ENCODE measurements around the gene COX6B1. TPM values are rescaled to one million over a fixed set of nuclear protein-coding genes. Genes with fewer than 3 reads are reported as not detected.

The COX6B1 gene
- total and polyA plus RNA-seq, 2 experiments from 2014 or later = 817 to 1,609 TPM

DNA sequence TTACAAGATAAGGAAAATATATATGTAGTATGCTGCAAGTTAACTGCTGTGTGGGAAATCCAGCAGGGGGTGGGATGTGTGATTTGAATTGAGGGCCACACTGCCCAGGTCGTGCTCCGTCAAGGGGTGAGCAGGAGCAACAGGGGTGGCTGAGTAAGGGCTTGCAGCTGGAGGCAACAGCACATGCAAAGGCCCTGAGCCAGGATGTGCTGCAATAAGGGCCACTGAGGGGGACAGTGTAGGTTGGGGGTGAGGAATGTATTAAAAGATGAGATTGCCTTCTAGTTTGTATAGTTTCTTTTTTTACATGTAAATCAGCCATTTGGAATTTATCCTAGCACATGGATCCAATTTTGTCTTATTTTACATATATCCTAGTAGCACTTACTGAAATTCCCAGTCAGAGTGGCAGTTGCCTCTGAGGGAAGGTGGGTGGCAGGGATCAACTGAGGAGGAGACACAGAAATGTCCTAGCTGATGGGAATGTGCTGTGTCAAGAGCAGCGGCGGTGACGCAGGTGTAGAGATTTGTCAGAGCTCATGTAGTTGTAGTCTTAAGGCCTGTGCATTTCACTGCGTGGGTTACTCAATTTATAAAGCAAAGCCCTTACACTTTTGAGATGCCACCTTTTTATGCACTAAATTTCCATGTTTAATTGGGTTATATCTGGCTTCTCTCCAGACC is 24.7 kb upstream of the COX6B1 start:
- no peak overlapping the region for H3K27ac ChIP-seq
- no peaks in the 10 kb centered on the region for H3K36me3 ChIP-seq
- H3K9me3 ChIP-seq (ENCODE audit: low read depth) = no peaks in the 10 kb centered on the region
- no peaks in the 10 kb centered on the region for H3K4me1 ChIP-seq (ENCODE audit: low read depth)
- TF ChIP-seq, protein P1, sequence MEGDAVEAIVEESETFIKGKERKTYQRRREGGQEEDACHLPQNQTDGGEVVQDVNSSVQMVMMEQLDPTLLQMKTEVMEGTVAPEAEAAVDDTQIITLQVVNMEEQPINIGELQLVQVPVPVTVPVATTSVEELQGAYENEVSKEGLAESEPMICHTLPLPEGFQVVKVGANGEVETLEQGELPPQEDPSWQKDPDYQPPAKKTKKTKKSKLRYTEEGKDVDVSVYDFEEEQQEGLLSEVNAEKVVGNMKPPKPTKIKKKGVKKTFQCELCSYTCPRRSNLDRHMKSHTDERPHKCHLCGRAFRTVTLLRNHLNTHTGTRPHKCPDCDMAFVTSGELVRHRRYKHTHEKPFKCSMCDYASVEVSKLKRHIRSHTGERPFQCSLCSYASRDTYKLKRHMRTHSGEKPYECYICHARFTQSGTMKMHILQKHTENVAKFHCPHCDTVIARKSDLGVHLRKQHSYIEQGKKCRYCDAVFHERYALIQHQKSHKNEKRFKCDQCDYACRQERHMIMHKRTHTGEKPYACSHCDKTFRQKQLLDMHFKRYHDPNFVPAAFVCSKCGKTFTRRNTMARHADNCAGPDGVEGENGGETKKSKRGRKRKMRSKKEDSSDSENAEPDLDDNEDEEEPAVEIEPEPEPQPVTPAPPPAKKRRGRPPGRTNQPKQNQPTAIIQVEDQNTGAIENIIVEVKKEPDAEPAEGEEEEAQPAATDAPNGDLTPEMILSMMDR (IDR thresholded peaks at IDR 0.05; ENCODE audit: low read depth, low read length) = no peak
- no peaks in the 10 kb centered on the region for H3K27me3 ChIP-seq
- DNase-seq (ENCODE audit: low read depth in 1 of 2, low spot score in 1 of 2) = no peak
- H3K4me3 ChIP-seq = no peak overlapping the region

DNA sequence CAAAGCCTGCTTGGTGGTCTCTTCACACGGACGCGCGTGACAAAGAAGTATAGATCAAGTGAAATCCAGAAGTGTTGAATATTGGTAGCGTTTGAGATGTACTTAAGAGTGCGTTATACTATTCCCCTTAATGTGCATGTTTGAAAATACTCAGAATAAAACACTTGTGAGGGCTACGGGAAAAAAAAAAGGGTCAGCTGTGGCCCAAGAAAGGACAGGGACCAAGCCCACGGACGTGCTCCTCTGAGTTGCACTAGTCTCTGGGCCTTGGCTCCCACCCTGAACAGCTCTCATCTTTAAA is 19.9 kb upstream of the COX6B1 start:
- Histone ChIP-seq H3K9me3 (ENCODE audit: low read depth) (no peaks in the 10 kb centered on the region), H3K4me1 (ENCODE audit: low read depth) (peaks cover 4% of the 10 kb centered on the region), H3K36me3 (peaks cover 12% of the 10 kb centered on the region), H3K4me3 (peak overlapping the region; percentile 50), H3K27me3 (no peaks in the 10 kb centered on the region), H3K27ac (peak overlapping the region; percentile 78)
- no peak for DNase-seq (ENCODE audit: low read depth in 1 of 2, low spot score in 1 of 2)
- TF ChIP-seq, protein P1 (IDR thresholded peaks at IDR 0.05; ENCODE audit: low read depth, low read length) = no peak

DNA sequence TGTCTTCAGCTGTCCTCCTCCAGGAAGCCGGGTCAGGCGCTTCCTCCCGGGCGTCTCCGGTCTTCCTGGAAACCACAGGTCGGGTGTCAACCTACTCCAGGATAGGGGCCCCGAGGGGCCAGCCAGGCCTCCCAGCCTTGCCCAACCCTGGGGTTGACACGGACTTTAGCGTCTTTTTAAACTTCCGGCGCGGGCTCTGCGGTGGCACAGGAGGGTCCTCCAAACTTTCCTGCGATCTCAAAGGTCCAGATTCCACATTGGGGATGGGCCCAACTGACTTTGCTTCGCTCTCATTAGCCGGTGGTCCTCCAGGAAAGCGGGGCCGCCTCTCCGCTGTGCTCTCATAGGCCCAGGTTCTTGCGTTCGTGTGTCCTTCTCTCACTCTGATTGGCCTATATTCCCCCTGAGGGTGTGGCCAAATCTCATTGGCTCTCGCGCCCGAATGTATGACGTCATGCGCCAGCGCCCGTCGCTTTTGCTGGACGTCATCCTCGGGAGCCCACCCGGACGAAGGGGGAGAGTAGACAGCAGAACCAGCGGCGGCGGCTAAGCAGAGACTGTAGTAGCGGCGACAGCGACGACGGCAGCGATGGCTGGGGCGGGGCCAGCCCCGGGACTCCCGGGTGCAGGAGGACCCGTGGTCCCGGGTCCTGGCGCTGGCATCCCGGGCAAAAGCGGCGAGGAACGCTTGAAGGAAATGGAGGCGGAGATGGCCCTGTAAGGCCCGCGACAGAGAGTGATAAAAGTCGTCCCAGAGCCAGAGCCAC is 19.4 kb upstream of the COX6B1 start, which contains the start of gene RBM42:
Gene RBM42 (plus strand): TSS at position 472 of the 767 bp plus-strand sequence. CDS start 118 bp downstream, at position 590.
- DNase-seq (ENCODE audit: low read depth in 1 of 2, low spot score in 1 of 2) = peak; percentile 98 to 99
- peak within 1 kb of the TSS; percentile 66 for H3K4me3 ChIP-seq
- H3K27ac ChIP-seq = peak within 1 kb of the TSS; percentile 78
- TF ChIP-seq, protein P1 (IDR thresholded peaks at IDR 0.05; ENCODE audit: low read depth, low read length) = no peak
- no peaks in the 10 kb centered on the region for H3K27me3 ChIP-seq
- H3K4me1 ChIP-seq (ENCODE audit: low read depth) = peaks cover 4% of the 10 kb centered on the region
- no peaks in the 10 kb centered on the region for H3K9me3 ChIP-seq (ENCODE audit: low read depth)
- peaks cover 12% of the 10 kb centered on the region for H3K36me3 ChIP-seq

DNA sequence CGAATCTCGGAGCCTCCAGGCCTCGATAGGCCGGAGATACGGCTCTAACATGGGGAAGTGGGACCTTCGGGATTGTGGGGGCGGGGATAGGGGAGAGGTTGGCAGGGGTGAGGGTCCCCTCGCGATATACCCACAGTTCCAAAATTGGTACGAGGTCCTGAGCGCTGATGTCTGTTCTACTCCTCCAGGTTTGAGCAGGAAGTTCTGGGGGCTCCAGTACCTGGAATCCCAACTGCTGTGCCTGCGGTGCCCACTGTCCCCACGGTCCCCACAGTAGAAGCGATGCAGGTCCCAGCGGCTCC is 18.8 kb upstream of the COX6B1 start:
- Histone ChIP-seq H3K36me3 (peaks cover 12% of the 10 kb centered on the region), H3K9me3 (ENCODE audit: low read depth) (no peaks in the 10 kb centered on the region), H3K27me3 (no peaks in the 10 kb centered on the region), H3K4me1 (ENCODE audit: low read depth) (peaks cover 4% of the 10 kb centered on the region), H3K27ac (peak overlapping the region; percentile 59), H3K4me3 (peak overlapping the region; percentile 66)
- DNase-seq (ENCODE audit: low read depth in 1 of 2, low spot score in 1 of 2) = no peak
- TF ChIP-seq, protein P1 (IDR thresholded peaks at IDR 0.05; ENCODE audit: low read depth, low read length) = no peak

DNA sequence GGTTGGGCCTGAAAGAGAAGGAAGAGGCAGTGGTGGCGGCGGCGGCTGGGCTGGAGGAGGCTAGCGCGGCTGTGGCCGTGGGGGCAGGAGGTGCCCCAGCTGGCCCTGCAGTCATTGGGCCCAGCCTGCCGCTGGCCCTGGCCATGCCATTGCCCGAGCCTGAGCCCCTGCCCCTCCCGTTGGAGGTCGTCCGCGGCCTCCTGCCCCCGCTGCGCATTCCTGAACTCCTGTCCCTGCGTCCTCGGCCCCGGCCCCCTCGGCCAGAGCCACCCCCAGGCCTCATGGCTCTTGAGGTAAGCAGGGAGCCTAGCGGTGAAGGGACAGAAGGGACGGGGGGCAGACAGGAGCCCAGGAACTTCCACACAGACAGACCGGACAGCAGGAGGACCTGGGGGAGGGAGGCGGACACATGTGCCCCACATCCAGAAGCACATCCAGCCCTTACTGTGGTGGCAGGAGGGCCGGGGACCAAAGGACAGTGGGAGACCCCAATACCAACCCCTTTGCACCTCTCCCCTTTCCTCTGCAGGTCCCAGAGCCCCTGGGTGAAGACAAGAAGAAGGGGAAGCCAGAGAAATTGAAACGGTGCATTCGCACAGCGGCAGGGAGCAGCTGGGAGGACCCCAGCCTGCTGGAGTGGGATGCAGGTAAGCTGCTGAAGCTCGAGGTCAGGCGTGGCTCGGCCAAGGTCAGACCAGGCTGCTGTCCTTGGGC is 14.2 kb upstream of the COX6B1 start:
- TF ChIP-seq, protein P1 (IDR thresholded peaks at IDR 0.05; ENCODE audit: low read depth, low read length) = no peak
- DNase-seq (ENCODE audit: low read depth in 1 of 2, low spot score in 1 of 2) = no peak
- Histone ChIP-seq H3K27me3 (no peaks in the 10 kb centered on the region), H3K4me1 (ENCODE audit: low read depth) (peaks cover 5% of the 10 kb centered on the region), H3K27ac (no peak overlapping the region), H3K4me3 (no peak overlapping the region), H3K9me3 (ENCODE audit: low read depth) (no peaks in the 10 kb centered on the region), H3K36me3 (peaks cover 35% of the 10 kb centered on the region)

Data from cardiac muscle cell (in vitro differentiated cells and primary cell).